HG02970 (cell line): ENCODE results near the gene RMI1.

ENCODE experiments used
- ATAC-seq: cut with Tn5 transposase; IDR thresholded peaks from one replicate; pipeline ENCODE4 v1.9.1; 2021; ENCODE audit warnings: mild to moderate bottlenecking, moderate library complexity, moderate number of reproducible peaks; ENCODE audit not compliant: unreplicated experiment, low FRiP score

RMI1 gene

DNA sequence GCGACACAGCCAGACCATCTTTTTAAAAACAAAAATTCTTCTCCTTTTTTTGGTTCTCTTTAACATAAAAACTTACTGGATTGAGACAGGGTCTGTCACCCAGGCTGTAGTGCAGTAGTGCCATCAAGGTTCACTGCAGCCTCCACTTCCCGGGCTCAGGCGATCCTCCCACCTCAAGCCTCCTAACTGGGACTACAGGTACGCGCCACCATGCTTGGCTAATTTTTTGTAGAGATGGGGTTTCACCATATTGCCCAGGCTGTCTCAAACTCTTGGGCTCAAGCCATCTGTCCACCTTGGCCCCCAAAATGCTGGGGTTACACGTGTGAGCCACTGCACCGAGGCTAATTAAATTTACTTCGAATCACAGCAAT is 14.4 kb upstream of the RMI1 start:
- ATAC-seq: no peak

- no peak for ATAC-seq
Observed at GRCh38 chr9:83967073-83967472, 13.5 kb upstream of the RMI1 start.

DNA sequence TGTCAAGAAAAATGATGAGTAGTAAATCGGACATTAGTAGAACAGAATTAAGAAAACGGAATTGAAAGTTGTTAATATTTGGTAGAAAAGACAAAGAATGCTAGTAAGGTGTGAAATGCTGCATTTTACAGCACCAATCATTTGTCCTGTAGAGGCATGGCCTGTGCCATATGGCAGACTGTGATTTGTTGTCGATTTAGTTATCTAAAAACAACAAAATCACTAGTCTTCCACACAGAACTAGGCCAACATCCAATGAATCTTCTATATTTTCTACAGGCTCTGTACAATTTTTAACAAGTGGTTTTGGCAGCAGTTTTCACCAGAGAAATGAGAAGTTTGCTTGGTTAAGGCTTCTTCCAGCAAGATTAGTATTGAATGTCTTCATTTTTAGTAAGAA is 11.0 kb upstream of the RMI1 start:
- no peak for ATAC-seq

DNA sequence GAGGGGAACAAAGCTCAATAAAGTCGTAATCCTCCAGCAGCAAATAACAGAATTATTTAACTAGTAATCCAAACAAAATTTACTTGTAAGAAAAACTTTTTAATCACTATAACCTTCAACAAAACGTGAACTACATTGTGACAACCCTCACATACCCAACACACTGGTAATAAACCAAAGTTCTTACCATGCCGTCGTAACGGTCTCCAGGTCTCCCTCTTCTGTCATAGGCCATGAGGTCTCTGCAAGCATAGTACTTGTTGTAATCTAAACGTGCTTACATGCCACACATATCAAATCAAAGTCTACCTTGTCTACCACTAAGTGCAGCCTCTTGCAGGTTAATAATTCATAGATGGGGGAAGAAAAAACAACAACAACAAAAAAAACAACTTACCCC is 9.1 kb upstream of the RMI1 start:
- no peak for ATAC-seq

DNA sequence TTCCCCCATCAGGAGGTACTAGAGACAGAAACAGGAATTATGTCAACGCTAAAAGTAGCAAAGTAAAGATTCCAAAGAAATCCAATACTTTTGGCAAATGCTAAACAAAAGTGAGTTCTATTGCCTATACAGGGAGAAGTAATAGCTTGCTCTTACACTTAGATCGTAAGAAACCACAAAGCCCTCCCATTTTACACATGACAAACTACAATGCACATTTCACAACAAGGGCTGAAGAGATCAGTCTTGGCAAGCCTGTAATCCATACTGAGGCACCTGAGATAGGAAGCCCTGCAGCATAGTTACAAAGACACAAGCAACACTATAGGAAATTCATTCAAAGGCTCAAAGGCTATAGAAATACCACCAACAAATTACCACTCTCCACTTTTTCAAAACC is 8.3 kb upstream of the RMI1 start:
- no peak for ATAC-seq

GRCh38 chr9:83975300-83975699 is 5.3 kb upstream of the RMI1 start:
- no peak for ATAC-seq

- ATAC-seq: no peak
Observed at GRCh38 chr9:83976372-83976771, 4.2 kb upstream of the RMI1 start.

- ATAC-seq: no peak
Observed at GRCh38 chr9:83977196-83977595, 3.4 kb upstream of the RMI1 start.

- no peak for ATAC-seq
Observed at GRCh38 chr9:83978992-83979811, 1.4 kb upstream of the RMI1 start.

GRCh38 chr9:83979812-83980394 is 702 bp upstream of the RMI1 start, which contains the start of gene HNRNPK:
Gene HNRNPK, minus strand, starts transcription at chr9:83980215. Its CDS starts 1,963 bp downstream, at chr9:83978252.
- ATAC-seq: peak; percentile 79

- no peak for ATAC-seq
Observed at GRCh38 chr9:83981126-83981871, 694 bp downstream of the RMI1 start.

DNA sequence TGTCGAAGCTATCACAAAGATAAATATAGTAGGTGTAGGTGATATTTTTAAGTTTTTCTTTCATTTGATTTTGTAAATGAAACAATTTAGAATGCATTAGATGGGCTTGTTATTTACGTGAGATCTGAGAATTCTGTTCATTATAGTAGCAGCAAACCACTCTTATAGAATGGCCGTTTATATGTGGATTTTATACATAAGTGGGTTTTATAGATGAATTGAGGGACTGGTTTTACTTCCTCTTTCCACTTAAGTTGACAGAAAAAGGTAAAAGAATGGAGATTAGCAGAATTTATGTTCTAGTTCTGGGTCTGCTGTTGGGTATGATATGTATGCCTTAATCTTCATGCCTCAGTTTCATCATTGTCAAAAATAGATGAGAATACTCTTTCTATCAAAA is 5.6 kb downstream of the RMI1 start:
- no peak for ATAC-seq

DNA sequence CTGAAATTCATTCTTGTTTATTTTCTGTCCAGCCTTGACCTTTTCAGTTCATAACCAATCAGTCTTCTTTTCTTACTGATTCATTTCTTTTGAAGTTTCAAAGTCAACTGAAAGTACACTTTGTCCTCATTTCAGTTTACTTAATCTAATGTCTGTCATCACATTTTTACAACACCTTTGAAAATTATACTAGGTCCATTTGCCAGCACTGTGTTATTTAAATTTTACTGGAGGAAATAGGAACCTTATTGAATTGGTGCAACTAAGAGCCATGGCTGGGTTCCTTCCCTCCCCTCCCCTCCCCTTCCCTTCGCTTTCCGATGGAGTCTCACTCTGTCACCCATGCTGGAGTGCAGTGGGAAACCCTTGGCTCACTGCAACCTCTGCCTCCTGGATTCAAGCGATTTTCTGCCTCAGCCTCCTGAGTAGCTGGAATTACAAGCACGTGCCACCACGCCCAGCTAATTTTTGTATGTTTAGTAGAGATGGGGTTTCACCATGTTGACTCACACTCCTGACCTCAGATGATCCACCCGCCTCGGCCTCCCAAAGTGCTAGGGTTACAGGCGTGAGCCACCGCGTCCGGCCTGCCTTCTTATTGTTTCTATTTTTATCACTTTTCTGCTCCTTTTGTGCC is 6.3 kb downstream of the RMI1 start:
- ATAC-seq: no peak

DNA sequence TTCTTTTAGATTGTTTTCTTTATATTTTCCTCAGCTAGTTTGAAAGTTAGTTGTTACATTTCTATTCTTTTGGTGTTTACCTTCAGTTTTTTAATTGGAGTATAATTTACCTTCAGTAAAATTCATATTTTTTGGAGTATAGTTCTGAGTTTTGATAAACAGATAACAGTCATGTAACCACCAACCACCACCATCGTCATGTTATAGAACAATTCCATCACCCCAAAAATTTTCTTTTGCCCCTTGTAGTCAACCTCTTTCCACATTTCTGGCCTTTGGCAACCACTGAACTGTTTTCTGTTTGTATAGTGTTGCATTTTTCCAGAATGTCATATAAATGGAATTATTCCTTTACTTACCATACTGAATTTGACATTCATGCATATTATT is 6.8 kb downstream of the RMI1 start:
- no peak for ATAC-seq

DNA sequence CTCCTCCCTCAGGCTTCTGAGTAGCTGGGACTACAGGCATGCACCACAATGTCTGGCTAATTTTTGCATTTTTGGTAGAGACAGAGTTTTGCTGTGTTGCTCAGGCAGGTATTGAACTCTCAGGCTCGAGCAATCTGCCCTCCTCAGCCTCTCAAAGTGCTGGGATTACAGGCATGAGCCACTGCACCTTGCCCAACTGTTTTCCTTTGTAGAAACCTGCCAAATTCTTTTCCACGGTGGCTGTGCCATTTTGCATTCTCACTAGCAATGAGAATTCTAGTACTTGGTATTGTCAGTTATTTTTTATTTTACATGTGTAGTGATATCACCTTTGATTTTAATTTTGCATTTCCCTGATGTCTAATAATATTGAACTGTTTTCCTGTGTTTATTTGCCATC is 7.8 kb downstream of the RMI1 start:
- ATAC-seq: no peak

- ATAC-seq: no peak
Observed at GRCh38 chr9:83991355-83991754, 10.8 kb downstream of the RMI1 start.

DNA sequence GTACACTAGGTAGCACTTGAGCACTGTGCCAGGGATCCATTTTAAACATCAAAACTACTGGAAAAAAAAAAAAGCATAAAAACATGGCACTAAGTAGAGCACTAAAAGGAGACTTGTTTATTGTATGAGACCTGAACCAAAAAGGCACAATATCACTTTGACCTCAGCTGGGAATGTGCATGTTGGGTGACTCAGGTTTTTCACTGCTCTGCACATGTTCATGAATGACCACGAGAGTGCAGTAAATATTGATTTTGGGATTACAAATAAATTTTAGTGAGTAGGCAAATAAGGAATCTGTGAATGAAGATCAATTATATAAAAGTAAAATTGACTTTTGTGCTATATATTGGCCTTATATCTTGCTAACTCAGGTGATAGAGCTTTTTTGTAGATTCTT is 11.8 kb downstream of the RMI1 start:
- ATAC-seq: no peak

DNA sequence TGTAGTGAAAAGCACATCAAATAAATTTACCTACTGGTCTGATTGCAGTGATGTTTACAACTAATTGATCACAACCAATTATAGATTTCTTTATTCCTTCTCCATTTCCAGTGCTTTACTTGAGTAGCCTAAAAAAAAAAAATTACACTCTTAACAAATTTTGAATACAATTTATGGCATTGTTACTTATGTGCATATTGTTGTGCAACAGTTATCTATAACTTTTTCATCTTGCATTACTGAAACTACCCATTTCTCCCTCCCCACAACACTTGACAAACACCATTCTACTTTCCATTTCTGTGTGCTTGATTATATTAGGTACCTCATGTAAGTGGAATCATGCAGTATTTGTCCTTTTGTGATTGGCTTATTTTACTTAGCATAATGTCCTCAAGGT is 12.3 kb downstream of the RMI1 start:
- ATAC-seq: no peak

DNA sequence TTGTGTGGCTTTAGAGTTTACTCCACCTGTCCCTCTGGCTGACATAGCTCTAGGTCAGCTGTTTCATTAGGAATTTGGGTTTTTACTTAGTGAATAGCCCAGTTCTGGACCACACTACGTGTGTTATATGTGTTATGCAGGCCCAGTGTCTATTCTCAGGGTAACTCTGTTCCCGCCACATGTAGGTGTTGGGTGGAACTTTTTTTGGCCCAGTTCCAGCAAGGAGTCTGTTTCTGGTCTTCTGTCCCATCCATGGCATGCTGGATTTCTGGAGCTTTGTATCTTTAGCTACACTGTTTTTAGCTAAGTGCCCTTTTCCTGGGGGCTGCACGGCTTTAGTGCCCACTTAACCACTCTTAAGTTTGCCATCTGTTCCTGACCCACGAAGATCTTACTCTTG is 15.5 kb downstream of the RMI1 start:
- no peak for ATAC-seq

GRCh38 chr9:83999141-83999918 is 18.7 kb downstream of the RMI1 start:
- ATAC-seq: no peak
